ENCODE measurements around the gene NRG2.

GRCh38 chr5:139831624-139832023, 211.5 kb downstream of the NRG2 start:
- TF ChIP-seq POLR2AphosphoS5 (IDR thresholded peaks at IDR 0.05; ENCODE audit: low read depth, low read length) (no peak), TAF1 (IDR thresholded peaks at IDR 0.05; ENCODE audit: borderline replicate concordance, insufficient read depth, low read length) (no peak), REST (IDR thresholded peaks at IDR 0.05; ENCODE audit: insufficient read depth in 1 of 2, low read depth in 2 of 2, low read length in 2 of 2) (no peak), FOXP2 (optimal IDR thresholded peaks at IDR 0.05; ENCODE audit: borderline replicate concordance, extremely low read depth, extremely low read length, insufficient read depth) (no peak), SIN3A (IDR thresholded peaks at IDR 0.05; ENCODE audit: borderline replicate concordance, insufficient read depth, low read length) (no peak)

Data from PFSK-1 (cell line).